ENCODE measurements around the gene HSF4.
"Not testable (repeated sequence)": the region's sequence is repeated elsewhere in the genome, so short reads cannot be mapped to it uniquely, and the experiment has no call there.

Gene HSF4

DNA sequence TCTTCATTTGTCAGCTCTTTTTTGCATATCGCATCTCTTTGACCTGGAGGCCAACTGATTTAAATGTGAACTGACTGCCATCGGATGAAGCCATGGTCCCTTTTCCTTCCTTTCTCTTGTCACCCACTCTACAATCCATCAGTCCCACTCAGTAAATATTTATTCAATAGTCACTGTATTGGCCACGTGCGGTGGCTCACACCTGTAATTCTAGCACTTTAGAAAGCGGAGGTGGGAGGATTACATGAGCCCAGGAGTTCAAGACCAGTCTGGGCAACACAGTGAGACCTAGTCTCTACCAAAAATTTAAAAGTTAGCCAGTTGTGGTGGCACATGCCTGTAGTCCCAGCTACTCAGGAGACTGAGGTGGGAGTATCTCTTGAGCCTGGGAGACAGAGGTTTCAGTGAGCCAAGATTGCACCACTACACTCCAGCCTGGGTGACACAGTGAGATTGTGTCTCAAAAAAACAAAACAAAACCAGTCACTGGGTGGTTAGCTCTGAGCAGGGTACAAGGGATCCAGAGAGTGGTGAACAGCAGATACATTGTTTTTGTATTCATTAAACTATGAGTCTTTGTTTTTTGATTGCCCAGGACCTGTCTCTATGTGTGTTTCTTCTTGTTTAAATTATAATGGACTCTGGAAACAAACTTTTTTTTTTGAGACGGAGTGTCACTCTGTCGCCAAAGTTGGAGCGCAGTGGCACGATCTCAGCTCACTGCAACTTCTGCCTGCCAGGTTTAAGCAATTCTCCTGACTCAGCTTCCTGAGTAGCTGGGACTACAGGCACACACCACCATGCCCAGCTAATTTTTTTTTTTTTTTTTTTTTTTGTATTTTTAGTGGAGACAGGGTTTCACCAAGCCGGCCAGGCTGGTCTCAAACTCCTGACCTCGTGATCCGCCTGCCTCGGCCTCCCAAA, 47.9 kb upstream of the HSF4 start:
- Histone ChIP-seq H4K20me1 (ENCODE audit: low read depth, low read length) (no peaks in the 10 kb centered on the region), H3K36me3 (ENCODE audit: low read length) (no peaks in the 10 kb centered on the region), H3F3A (ENCODE audit: insufficient read depth) (0 out of 2 replicates have a peak, but pooled peaks cover 4% of the 10 kb centered on the region), H3K4me3 (ENCODE audit: insufficient read depth, low read length, poor library complexity, severe bottlenecking) (no peak overlapping the region), H3K9ac (ENCODE audit: low read length) (no peak overlapping the region), H3K27ac (ENCODE audit: low read depth, low read length) (no peak overlapping the region), H3K27me3 (ENCODE audit: low read length) (no peaks in the 10 kb centered on the region), H3K4me2 (ENCODE audit: low read depth, low read length, poor library complexity, severe bottlenecking) (no peak overlapping the region), H2AFZ (ENCODE audit: low read depth, low read length, severe bottlenecking) (no peak overlapping the region), H3K79me2 (ENCODE audit: insufficient read depth, low read length) (peaks cover 31% of the 10 kb centered on the region), H3K9me3 (ENCODE audit: insufficient read depth, low read length) (no peaks in the 10 kb centered on the region), H3K9me2 (replicated peaks; ENCODE audit: insufficient read depth, low read length) (no peaks in the 10 kb centered on the region)
- TF ChIP-seq EZH2phosphoT487 (conservative IDR thresholded peaks at IDR 0.05; ENCODE audit: low read length), result no peak
- TF ChIP-seq, protein P1, sequence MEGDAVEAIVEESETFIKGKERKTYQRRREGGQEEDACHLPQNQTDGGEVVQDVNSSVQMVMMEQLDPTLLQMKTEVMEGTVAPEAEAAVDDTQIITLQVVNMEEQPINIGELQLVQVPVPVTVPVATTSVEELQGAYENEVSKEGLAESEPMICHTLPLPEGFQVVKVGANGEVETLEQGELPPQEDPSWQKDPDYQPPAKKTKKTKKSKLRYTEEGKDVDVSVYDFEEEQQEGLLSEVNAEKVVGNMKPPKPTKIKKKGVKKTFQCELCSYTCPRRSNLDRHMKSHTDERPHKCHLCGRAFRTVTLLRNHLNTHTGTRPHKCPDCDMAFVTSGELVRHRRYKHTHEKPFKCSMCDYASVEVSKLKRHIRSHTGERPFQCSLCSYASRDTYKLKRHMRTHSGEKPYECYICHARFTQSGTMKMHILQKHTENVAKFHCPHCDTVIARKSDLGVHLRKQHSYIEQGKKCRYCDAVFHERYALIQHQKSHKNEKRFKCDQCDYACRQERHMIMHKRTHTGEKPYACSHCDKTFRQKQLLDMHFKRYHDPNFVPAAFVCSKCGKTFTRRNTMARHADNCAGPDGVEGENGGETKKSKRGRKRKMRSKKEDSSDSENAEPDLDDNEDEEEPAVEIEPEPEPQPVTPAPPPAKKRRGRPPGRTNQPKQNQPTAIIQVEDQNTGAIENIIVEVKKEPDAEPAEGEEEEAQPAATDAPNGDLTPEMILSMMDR (IDR thresholded peaks at IDR 0.05; ENCODE audit: insufficient read depth, low read length, poor library complexity, severe bottlenecking), result no peak

DNA sequence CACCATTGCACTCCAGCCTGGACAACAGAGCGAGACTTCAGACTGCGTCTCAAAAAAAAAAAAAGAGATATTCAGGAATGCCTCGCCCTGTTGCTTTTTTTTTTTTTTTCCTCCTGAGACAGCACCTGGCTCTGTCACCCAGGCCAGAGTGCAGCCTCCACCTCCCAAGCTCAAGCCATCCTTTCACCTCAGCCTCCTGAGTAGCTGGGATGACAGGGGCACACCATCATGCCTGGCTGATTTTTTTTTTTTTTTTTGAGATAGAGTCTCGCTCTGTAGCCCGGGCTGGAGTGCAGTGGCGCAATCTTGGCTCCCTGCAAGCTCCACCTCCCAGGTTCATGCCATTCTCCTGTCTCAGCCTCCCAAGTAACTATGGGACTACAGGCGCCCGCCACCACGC, 46.8 kb upstream of the HSF4 start:
- H3K79me2 ChIP-seq (ENCODE audit: insufficient read depth, low read length), result peaks cover 26% of the 10 kb centered on the region

DNA sequence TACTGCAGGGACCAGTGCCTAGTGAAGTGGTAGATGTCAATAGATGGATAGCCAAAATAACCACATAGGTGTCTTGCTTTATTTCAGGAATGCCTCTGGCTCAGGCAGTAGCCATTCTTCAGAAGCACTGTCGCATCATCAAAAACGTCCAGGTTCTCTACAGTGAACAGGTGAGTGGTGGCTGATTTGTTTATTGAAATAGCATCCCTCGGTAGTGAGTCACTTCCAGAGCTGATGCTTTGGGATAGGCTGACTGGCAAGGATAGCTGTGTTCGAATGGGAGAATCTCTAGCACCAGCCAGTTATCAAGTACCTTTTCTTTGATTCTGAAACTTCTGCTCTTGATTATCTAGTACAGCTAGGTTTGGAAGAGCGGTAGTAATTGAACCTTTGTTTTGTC, 44.5 kb upstream of the HSF4 start:
- Histone ChIP-seq H3K9ac (ENCODE audit: low read length) (no peak overlapping the region), H3K4me2 (ENCODE audit: low read depth, low read length, poor library complexity, severe bottlenecking) (no peak overlapping the region), H3F3A (ENCODE audit: insufficient read depth) (0 out of 2 replicates have a peak, but pooled peaks cover 4% of the 10 kb centered on the region), H3K27ac (ENCODE audit: low read depth, low read length) (no peak overlapping the region), H4K20me1 (ENCODE audit: low read depth, low read length) (no peaks in the 10 kb centered on the region), H3K79me2 (ENCODE audit: insufficient read depth, low read length) (peaks cover 14% of the 10 kb centered on the region), H3K36me3 (ENCODE audit: low read length) (no peaks in the 10 kb centered on the region), H3K9me3 (ENCODE audit: insufficient read depth, low read length) (no peaks in the 10 kb centered on the region), H2AFZ (ENCODE audit: low read depth, low read length, severe bottlenecking) (no peak overlapping the region), H3K27me3 (ENCODE audit: low read length) (no peaks in the 10 kb centered on the region), H3K4me3 (ENCODE audit: insufficient read depth, low read length, poor library complexity, severe bottlenecking) (no peak overlapping the region), H3K9me2 (replicated peaks; ENCODE audit: insufficient read depth, low read length) (no peaks in the 10 kb centered on the region)
- no peak for TF ChIP-seq EZH2phosphoT487 (conservative IDR thresholded peaks at IDR 0.05; ENCODE audit: low read length)
- TF ChIP-seq, protein P1 (IDR thresholded peaks at IDR 0.05; ENCODE audit: insufficient read depth, low read length, poor library complexity, severe bottlenecking), result no peak

More for the DNA sequence above, 46.8 kb upstream of the HSF4 start:
- Histone ChIP-seq H3K4me3 (ENCODE audit: insufficient read depth, low read length, poor library complexity, severe bottlenecking) (no peak overlapping the region), H3K36me3 (ENCODE audit: low read length) (no peaks in the 10 kb centered on the region), H3F3A (ENCODE audit: insufficient read depth) (0 out of 2 replicates have a peak, but pooled peaks cover 4% of the 10 kb centered on the region), H3K9me2 (replicated peaks; ENCODE audit: insufficient read depth, low read length) (no peaks in the 10 kb centered on the region), H4K20me1 (ENCODE audit: low read depth, low read length) (no peaks in the 10 kb centered on the region), H3K9me3 (ENCODE audit: insufficient read depth, low read length) (no peaks in the 10 kb centered on the region), H3K27ac (ENCODE audit: low read depth, low read length) (no peak overlapping the region), H3K4me2 (ENCODE audit: low read depth, low read length, poor library complexity, severe bottlenecking) (no peak overlapping the region), H2AFZ (ENCODE audit: low read depth, low read length, severe bottlenecking) (no peak overlapping the region), H3K27me3 (ENCODE audit: low read length) (no peaks in the 10 kb centered on the region), H3K9ac (ENCODE audit: low read length) (no peak overlapping the region)
- TF ChIP-seq EZH2phosphoT487 (conservative IDR thresholded peaks at IDR 0.05; ENCODE audit: low read length), result no peak
- TF ChIP-seq, protein P1 (IDR thresholded peaks at IDR 0.05; ENCODE audit: insufficient read depth, low read length, poor library complexity, severe bottlenecking), result no peak

DNA sequence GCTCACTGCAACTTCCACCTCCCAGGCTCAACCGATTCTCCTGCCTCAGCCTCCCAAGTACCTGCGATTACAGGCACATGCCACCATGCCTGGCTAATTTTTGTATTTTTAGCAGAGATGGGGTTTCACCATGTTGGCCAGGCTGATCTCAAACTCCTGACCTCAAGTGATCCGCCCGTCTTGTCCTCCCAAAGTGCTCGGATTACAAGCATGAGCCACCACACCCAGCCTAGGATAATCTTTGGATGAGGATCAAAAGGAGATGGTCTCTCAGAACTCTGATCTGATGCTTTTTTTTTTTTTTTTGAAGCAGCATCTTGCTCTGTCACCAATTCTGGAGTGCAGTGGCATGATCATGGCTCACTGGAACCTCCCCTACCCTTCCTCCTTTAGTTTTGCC, 41.7 kb upstream of the HSF4 start:
- H3K79me2 ChIP-seq (ENCODE audit: insufficient read depth, low read length); H2AFZ ChIP-seq (ENCODE audit: low read depth, low read length, severe bottlenecking); H3F3A ChIP-seq (ENCODE audit: insufficient read depth); H3K9me2 ChIP-seq (replicated peaks; ENCODE audit: insufficient read depth, low read length); H3K27me3 ChIP-seq (ENCODE audit: low read length); H3K36me3 ChIP-seq (ENCODE audit: low read length); H3K9ac ChIP-seq (ENCODE audit: low read length); H3K4me2 ChIP-seq (ENCODE audit: low read depth, low read length, poor library complexity, severe bottlenecking); H3K9me3 ChIP-seq (ENCODE audit: insufficient read depth, low read length); H3K27ac ChIP-seq (ENCODE audit: low read depth, low read length); H4K20me1 ChIP-seq (ENCODE audit: low read depth, low read length); H3K4me3 ChIP-seq (ENCODE audit: insufficient read depth, low read length, poor library complexity, severe bottlenecking): not testable (repeated sequence)

Data from SU-DHL-6 (cell line).